CD14-positive monocyte (primary cell): ENCODE data around the gene IL21R. TPM values are rescaled to one million over a fixed set of nuclear protein-coding genes. Genes with fewer than 3 reads are reported as not detected.

ENCODE experiments used
- DNase-seq, 3 donors: peaks; one replicate each; pipeline ENCODE4 v3.0.0-alpha.2; 2011 to 2022
- H2AFZ ChIP-seq: 2 replicates; pipeline ENCODE4 v1.6.0; 2012; ENCODE audit warnings: mild to moderate bottlenecking, low read depth, low read length, inconsistent platforms; ENCODE audit not compliant: insufficient read depth, poor library complexity, severe bottlenecking
- H3K27ac ChIP-seq, 2 donors: 1 replicate in 1 of 2; 2 replicates in 1 of 2; pipeline ENCODE4 v1.5.1; 2012 to 2013; ENCODE audit warnings: low read length in 2 of 2, control low read depth in 1 of 2, inconsistent platforms in 1 of 2, low read depth in 1 of 2, mild to moderate bottlenecking in 1 of 2
- H3K27me3 ChIP-seq, 2 donors: one replicate each; pipeline versions ENCODE4 v1.6.0 to v1.6.1; 2011 to 2013; ENCODE audit warnings: low read length in 2 of 2; ENCODE audit not compliant: control insufficient read depth in 2 of 2, insufficient read depth in 2 of 2
- H3K36me3 ChIP-seq, 2 donors: replicated peaks in 1 of 2; 1 replicate in 1 of 2; 2 replicates in 1 of 2; pipeline versions ENCODE4 v1.5.1 to v1.6.1; 2012 to 2013; ENCODE audit warnings: low read length in 2 of 2, control low read depth in 1 of 2, inconsistent platforms in 1 of 2, mild to moderate bottlenecking in 1 of 2; ENCODE audit not compliant: insufficient read depth in 2 of 2, control insufficient read depth in 1 of 2
- H3K4me1 ChIP-seq, 2 donors: 1 replicate in 1 of 2; 2 replicates in 1 of 2; pipeline versions ENCODE4 v1.5.1 to v1.6.1; 2012 to 2013; ENCODE audit warnings: low read length in 2 of 2, control low read depth in 1 of 2, inconsistent platforms in 1 of 2, mild to moderate bottlenecking in 1 of 2, moderate library complexity in 1 of 2; ENCODE audit not compliant: insufficient read depth in 2 of 2, control insufficient read depth in 1 of 2
- H3K4me2 ChIP-seq: replicated peaks from 2 replicates; pipeline ENCODE3; 2012; ENCODE audit warnings: low read length, moderate library complexity, mild to moderate bottlenecking; ENCODE audit not compliant: poor library complexity, severe bottlenecking; ENCODE audit errors: extremely low read depth
- H3K4me3 ChIP-seq, 3 experiments: fragments of 200-600 bp in 1 of 3; sonication (generic) in 1 of 3; replicated peaks in 1 of 3; 1 replicate in 2 of 3; 2 replicates in 1 of 3; pipeline ENCODE4 v1.5.1; 2011 to 2013; ENCODE audit warnings: low read length in 3 of 3, mild to moderate bottlenecking in 3 of 3, control low read depth in 2 of 3, low read depth in 2 of 3, inconsistent platforms in 1 of 3, moderate library complexity in 1 of 3
- H3K79me2 ChIP-seq: 2 replicates; pipeline ENCODE4 v1.6.0; 2012; ENCODE audit warnings: mild to moderate bottlenecking, control low read depth, inconsistent platforms, low read length, moderate library complexity; ENCODE audit not compliant: insufficient read depth
- H3K9ac ChIP-seq: 2 replicates; pipeline ENCODE4 v1.6.0; 2017; ENCODE audit warnings: low read length, mild to moderate bottlenecking; ENCODE audit not compliant: insufficient read depth, poor library complexity, severe bottlenecking
- H3K9me3 ChIP-seq, 2 donors: replicated peaks in 1 of 2; 1 replicate in 1 of 2; 2 replicates in 1 of 2; pipeline versions ENCODE4 v1.5.1 to v1.6.1; 2012 to 2013; ENCODE audit warnings: low read length in 2 of 2, control low read depth in 1 of 2; ENCODE audit not compliant: control insufficient read depth in 1 of 2, insufficient read depth in 1 of 2
- H4K20me1 ChIP-seq: 2 replicates; pipeline ENCODE4 v1.6.0; 2012; ENCODE audit warnings: mild to moderate bottlenecking, low read length, control low read depth, moderate library complexity; ENCODE audit not compliant: insufficient read depth
- H3K27ac Mint-ChIP-seq, 7 donors: one replicate each; pipeline ENCODE4 v1.8.0; 2020; ENCODE audit warnings: mild to moderate bottlenecking in 7 of 7, mixed read lengths in 7 of 7, moderate library complexity in 6 of 7, inconsistent platforms in 2 of 7
- H3K27me3 Mint-ChIP-seq, 3 donors: one replicate each; pipeline ENCODE4 v1.8.0; 2021 to 2022; ENCODE audit warnings: low read depth in 3 of 3, mild to moderate bottlenecking in 3 of 3, mixed read lengths in 3 of 3, moderate library complexity in 3 of 3, inconsistent platforms in 1 of 3
- H3K36me3 Mint-ChIP-seq, 2 donors: one replicate each; pipeline ENCODE4 v1.8.0; 2020; ENCODE audit warnings: mixed read lengths in 2 of 2, inconsistent platforms in 1 of 2, mild to moderate bottlenecking in 1 of 2
- H3K4me1 Mint-ChIP-seq: one replicate; pipeline ENCODE4 v1.8.0; 2020; ENCODE audit warnings: mild to moderate bottlenecking, mixed read lengths
- H3K4me3 Mint-ChIP-seq, 2 donors: one replicate each; pipeline ENCODE4 v1.8.0; 2020; ENCODE audit warnings: mild to moderate bottlenecking in 2 of 2, mixed read lengths in 2 of 2, moderate library complexity in 1 of 2
- H3K9me3 Mint-ChIP-seq, 7 donors: one replicate each; pipeline ENCODE4 v1.8.0; 2020 to 2022; ENCODE audit warnings: mixed read lengths in 7 of 7, mild to moderate bottlenecking in 6 of 7, moderate library complexity in 6 of 7, inconsistent platforms in 2 of 7
- CTCF ChIP-seq: fragments of 200-600 bp; IDR thresholded peaks from one replicate; pipeline ENCODE4 v1.8.0; 2022; ENCODE audit warnings: antibody characterized with exemption, mild to moderate bottlenecking
- WGBS: methylation state at CpG from one replicate; pipeline ENCODE4 v1.1.5; 2013; ENCODE audit warnings: missing lambda C conversion rate; ENCODE audit not compliant: insufficient coverage; 5-methylcytosine and 5-hydroxymethylcytosine counted together
- intact Hi-C, 2 donors: fragments of 100-400 bp; cut with micrococcal nuclease; formaldehyde crosslinking; loops; one replicate each; pipeline versions ENCODE4 v1.15.0 to v1.15.1; 2023
- polyA plus RNA-seq, 3 donors: library from polyadenylated mRNA; depleted of rRNA in 1 of 3; unstranded in 2 of 3; stranded (reverse) in 1 of 3; fragments of 300-500 nt in 2 of 3; fragments of >200 nt in 1 of 3; fragmentation: Illumina TruSeq in 2 of 3; gene quantifications; 1 replicate in 2 of 3; 2 replicates in 1 of 3; pipeline ENCODE4 v1.2.3, GENCODE V29; 2012 to 2021

Gene IL21R
- polyA plus RNA-seq, 3 donors, result 1.0 to 1.7 (median 1.4) TPM

- H3K9me3 Mint-ChIP-seq, result no peaks in the 10 kb centered on the region
- H3K4me1 ChIP-seq, result no peaks in the 10 kb centered on the region
- H4K20me1 ChIP-seq, result no peaks in the 10 kb centered on the region
- H3K27ac Mint-ChIP-seq, result no peak overlapping the region
- no peaks in the 10 kb centered on the region for H3K27me3 ChIP-seq
- no peaks in the 10 kb centered on the region for H3K9me3 ChIP-seq
- peaks cover 70 to 77% of the 10 kb centered on the region in 2 donors for H3K36me3 Mint-ChIP-seq
- H3K27me3 Mint-ChIP-seq, result no peaks in the 10 kb centered on the region
- no peak overlapping the region for H3K27ac ChIP-seq
- H3K36me3 ChIP-seq, result peaks cover 65 to 70% of the 10 kb centered on the region in 2 donors
- DNase-seq, result no peak
- no peak overlapping the region for H3K9ac ChIP-seq
- no peak overlapping the region for H2AFZ ChIP-seq
- no peak overlapping the region for H3K4me3 ChIP-seq
- intact Hi-C loops, result no loop called here
- peaks cover 5% of the 10 kb centered on the region for H3K4me1 Mint-ChIP-seq
- 94% methylated on average over 16 of the region's 16 CpGs for WGBS
- no peak for TF ChIP-seq CTCF
- no peak overlapping the region for H3K4me3 Mint-ChIP-seq
- H3K79me2 ChIP-seq, result no peaks in the 10 kb centered on the region
- no peak overlapping the region for H3K4me2 ChIP-seq
Measured at GRCh38 chr16:27461483-27462171, 59.7 kb downstream of the IL21R start.

DNA sequence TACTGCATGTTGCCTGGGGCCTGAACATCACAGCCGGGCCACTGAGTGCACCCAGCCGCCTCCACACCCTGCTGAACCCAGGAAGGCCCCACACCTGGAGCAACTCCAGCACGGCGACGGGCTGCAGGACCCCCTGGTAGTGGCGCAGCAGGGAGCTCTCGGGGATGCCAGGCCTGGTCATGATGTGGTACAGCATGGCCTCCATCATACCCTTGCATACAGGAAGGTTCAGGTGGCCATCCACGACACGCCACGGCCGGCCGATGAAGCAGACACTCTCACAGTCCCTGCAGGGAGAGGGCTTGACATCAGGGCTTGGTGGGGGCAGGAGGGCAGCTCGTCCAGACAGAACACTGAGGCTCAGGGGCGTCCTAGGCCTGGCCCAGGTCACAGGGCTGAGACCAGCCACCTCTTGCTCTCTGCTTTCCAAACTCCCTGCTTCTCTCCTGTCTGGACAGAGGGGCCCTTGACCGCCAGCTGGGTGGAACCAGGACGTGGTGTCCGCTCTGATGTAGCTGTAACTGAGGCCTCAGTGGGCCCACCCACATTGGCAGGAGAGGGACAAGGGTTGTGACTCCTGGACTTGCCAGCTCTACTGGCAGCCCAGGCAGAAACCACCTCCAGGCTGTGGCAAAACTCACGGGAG is 60.3 kb downstream of the IL21R start:
- H3K4me3 Mint-ChIP-seq, result no peak overlapping the region
- no peaks in the 10 kb centered on the region for H3K4me1 Mint-ChIP-seq
- Histone ChIP-seq H3K4me2 (no peak overlapping the region), H3K4me1 (no peaks in the 10 kb centered on the region), H3K9me3 (no peaks in the 10 kb centered on the region), H3K36me3 (peaks cover 72 to 77% of the 10 kb centered on the region in 2 donors), H3K9ac (no peak overlapping the region), H3K27me3 (no peaks in the 10 kb centered on the region), H3K4me3 (no peak overlapping the region), H3K79me2 (no peaks in the 10 kb centered on the region), H4K20me1 (no peaks in the 10 kb centered on the region), H3K27ac (no peak overlapping the region), H2AFZ (no peak overlapping the region)
- intact Hi-C loops, result no loop called here
- no peak for DNase-seq
- no peaks in the 10 kb centered on the region for H3K9me3 Mint-ChIP-seq
- WGBS, result 95% methylated on average over 17 of the region's 18 CpGs
- TF ChIP-seq CTCF, result no peak
- no peaks in the 10 kb centered on the region for H3K27me3 Mint-ChIP-seq
- no peak overlapping the region for H3K27ac Mint-ChIP-seq
- H3K36me3 Mint-ChIP-seq, result peaks cover 77 to 82% of the 10 kb centered on the region in 2 donors
